COLO829 (cell line): ENCODE results near the gene HBM.
"Not testable (repeated sequence)": the region's sequence is repeated elsewhere in the genome, so short reads cannot be mapped to it uniquely, and the experiment has no call there.

ENCODE experiments used
- DNase-seq: peaks from one replicate; pipeline ENCODE4 v3.0.0; 2012; ENCODE audit warnings: low spot score

HBM gene

DNA sequence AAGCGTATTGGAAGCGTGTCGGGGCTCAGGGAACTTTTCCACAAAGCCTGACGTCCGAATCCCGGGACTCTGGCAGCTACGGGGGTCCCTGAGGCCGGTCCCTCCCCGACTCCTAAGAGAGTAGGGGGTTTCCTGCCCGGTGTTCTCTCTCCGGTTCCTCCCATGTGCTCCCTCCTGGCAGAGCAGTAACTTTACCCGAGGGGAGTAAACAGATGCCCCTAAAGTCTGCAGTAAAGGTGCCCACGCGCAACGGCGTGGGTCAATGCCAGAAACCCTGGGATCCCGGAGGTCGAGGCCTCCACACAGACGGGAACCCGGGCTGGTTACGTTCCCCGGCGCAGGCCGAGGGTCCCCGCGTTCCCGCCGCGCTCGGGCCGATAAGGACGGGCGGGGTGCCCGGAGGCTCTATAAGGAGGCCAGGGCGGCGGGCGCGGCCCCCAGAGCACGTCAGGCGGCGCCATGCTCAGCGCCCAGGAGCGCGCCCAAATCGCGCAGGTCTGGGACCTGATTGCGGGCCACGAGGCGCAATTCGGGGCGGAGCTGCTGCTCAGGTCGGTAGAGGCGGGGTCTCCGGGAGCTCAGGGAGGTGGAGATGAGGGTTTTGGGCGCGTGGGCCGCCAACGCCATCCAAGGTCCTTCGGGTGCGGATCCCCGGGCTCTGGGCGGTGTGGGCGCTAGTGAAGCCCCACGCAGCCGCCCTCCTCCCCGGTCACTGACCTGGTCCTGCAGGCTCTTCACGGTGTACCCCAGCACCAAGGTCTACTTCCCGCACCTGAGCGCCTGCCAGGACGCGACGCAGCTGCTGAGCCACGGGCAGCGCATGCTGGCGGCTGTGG, at the start of gene HBM:
TSS of gene HBM (plus strand) at position 440 of the 836 bp plus-strand sequence. CDS start at position 460, 20 bp downstream.
- no peak for DNase-seq

GRCh38 chr16:116015-116414, 49.8 kb upstream of the HBM start:
- no peak for DNase-seq

GRCh38 chr16:117379-118365, 48.1 kb upstream of the HBM start:
- DNase-seq = no peak

- no peak for DNase-seq
Observed at GRCh38 chr16:118857-119256, 46.9 kb upstream of the HBM start.

DNA sequence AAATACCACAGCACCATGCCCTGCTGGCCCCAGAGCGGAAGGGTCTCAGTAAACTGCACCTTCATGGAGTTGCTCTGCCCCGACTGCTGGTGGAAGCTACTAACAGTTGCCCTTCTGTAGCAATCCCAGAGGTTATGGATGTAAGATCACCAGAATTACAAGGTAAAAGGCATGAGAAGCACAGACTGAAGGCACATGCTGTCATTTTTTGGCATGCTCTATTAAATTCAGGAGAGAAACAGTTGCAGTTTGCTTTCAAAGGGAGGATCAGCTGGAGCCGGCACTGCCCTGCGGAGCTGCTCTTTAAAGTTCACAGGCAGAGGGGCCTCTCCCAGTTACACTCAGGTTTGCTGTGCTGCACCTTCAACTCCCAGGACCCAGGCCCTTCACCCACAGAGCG, 46.5 kb upstream of the HBM start:
- no peak for DNase-seq

GRCh38 chr16:119835-120491, 45.8 kb upstream of the HBM start:
- no peak for DNase-seq

DNA sequence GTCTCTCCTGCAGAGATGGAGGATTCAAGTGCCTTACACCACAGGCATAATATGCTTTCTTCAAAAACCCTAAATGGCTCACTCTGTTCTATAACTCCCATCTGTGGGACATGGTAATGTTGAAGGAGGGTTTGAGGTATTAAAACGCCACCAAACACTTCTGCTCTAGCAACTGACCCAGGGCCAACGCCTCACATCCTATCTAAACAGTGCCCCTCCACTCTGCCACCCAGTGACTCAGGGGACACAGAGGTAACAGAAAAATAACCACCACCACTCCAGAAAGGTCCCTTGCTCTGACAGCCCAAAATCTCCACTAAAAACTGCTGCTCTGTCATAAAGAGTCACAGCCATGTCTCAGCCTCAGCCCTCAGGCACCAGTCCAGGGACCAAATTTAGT, 45.0 kb upstream of the HBM start:
- no peak for DNase-seq

DNA sequence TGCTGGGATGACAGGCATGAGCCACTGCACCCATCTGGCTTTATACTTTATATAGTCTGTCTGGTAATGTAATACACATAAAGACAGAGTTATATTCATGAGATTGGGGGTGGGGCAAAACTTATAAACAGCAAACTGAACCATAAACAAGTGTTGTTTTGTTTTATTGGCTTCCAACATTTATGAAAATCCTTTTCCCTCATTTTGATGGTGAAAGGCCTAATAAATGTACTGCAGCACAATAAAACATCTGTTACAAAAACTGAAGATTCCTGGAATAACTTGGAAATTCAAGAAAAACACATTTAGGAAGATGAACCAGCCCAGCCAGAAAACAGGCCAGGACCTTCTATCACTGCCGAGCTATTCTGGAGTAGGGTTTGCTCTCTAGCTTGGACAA, 43.4 kb upstream of the HBM start:
- DNase-seq = peak; percentile 25

DNA sequence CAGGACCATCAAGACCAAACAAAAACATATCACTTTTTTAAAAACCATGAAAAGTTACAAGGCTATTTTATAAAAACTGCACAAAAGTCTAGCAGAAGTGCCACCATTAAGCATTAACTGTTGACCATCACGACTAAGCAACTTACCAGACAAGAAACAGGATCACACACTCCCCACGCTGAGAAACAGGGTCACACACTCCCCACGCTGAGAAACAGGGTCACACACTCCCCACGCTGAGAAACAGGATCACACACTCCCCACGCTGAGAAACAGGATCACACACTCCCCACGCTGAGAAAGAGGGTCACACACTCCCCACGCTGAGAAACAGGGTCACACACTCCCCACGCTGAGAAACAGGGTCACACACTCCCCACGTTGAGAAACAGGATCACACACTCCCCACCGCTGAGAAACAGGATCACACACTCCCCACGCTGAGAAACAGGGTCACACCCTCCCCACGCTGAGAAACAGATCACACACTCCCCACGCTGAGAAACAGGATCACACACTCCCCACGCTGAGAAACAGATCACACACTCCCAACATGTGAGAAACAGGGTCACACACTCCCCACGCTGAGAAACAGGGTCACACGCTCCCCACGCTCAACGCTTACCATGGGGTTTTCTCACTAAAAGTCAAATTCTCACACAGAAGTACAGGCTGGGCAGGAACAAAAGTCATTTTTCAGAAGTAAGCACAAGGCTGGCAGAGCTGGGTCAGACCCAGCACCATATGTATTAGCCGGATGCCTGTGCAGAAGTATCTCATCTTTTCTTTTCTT, 42.0 kb upstream of the HBM start:
- not testable (repeated sequence) for DNase-seq

- DNase-seq = no peak
Observed at GRCh38 chr16:125011-125410, 40.8 kb upstream of the HBM start.

DNA sequence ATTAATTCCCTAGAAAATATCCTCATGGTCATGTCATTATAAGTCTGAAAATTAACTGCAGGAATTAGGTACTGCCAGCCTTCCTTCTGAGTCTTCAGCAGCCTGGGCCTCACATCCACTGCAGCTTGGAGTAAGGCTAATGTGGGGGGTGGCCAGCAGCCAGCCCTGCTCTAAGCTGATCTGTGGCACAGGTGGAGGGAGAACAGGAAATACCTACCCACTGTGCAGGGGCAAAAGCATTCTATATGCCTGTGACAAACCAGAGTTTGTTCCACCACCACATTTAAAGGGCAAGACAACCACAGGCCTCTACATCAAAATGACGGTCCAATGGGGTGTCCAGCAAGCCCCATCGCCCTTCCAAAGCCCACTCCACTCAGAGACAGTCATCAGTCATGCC, 36.7 kb upstream of the HBM start:
- DNase-seq = no peak

DNA sequence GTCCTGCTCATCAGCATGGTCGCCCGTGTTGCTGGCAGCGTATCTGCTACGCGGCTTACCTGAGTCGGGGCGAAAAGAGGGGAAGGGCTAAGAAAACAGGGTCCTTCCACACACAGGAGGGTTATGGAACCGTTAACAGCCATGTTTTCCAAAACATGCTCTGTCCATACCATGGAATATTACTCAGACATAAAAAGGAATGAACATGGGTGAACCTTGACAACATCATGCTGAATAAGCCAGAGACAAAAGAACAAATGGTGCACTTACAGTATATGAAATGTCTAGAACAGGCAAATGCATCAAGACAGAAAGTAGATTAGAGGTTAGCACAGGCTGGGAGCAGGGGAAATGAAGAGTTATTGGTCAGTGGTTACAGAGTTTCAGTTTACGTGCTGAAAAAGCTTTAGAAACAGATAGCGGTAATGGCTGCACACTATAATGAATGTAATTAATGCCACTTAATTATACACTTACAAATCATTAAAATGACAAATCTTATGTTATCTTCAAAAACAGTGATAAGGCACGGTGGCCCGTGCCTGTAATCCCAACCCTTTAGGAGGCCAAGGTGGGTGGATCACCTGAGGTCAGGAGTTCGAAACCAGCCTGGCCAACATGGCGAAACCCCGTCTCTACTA, 35.1 kb upstream of the HBM start:
- no peak for DNase-seq

DNA sequence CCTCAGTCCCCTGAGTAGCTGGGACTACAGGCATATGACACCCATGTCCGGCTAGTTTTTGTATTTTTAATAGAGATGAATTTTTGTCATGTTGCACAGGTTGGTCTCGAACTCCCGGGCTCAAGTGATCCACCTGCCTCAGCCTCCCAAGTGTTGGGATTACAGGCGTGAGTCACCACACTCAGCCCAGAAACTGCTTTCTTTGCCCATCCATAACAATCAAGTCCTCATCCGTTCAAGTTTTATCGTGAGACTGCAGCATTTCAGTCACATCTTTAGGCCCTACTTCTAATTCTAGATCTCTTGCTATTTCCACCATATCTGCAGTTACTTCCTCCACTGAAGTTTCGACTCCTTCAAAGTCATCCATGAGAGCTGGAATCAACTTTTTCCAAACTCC, 33.7 kb upstream of the HBM start:
- no peak for DNase-seq

GRCh38 chr16:133716-134115, 32.1 kb upstream of the HBM start:
- DNase-seq = no peak

DNA sequence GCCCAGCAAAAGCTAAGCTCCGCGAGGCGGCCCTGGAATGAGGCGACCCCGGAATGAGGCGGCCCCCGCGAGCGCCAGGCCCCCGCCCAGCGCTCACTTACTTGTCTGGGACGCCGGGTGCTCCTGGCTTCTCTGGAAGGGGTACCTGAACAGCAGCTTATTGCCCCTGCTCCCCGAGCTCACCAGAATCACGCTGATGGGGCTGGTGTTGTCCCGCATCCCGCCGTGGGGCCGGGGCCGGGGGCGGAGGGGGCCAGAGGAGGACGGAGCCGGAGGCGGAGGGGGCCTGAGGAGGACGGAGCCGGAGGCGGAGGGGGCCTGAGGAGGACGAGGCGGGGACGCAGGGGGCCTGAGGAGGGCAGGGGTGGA, 27.7 kb upstream of the HBM start:
- DNase-seq = no peak

- no peak for DNase-seq
Observed at GRCh38 chr16:140175-140857, 25.5 kb upstream of the HBM start.

GRCh38 chr16:142405-142967, 23.3 kb upstream of the HBM start:
- DNase-seq = no peak

GRCh38 chr16:143047-143446, 22.7 kb upstream of the HBM start:
- no peak for DNase-seq

DNA sequence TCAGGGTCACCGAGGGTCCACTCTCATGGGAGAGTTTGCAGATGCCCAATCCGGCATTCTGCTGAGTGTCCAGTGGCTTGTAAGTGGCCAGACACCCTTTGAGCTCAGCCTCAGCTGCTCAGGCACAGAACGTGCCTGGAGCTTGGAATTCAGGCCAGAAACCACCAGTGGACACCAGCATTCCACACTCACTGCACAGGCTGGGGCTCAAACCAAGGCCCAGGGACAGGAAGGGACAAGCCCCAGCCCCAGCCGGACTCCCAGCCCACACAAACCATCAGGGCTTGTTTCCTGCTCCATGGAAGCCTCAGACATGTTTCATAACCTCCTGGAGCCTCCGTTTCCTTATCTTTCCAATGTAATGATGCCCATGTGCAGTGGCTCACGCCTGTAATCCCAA, 22.3 kb upstream of the HBM start:
- no peak for DNase-seq

DNA sequence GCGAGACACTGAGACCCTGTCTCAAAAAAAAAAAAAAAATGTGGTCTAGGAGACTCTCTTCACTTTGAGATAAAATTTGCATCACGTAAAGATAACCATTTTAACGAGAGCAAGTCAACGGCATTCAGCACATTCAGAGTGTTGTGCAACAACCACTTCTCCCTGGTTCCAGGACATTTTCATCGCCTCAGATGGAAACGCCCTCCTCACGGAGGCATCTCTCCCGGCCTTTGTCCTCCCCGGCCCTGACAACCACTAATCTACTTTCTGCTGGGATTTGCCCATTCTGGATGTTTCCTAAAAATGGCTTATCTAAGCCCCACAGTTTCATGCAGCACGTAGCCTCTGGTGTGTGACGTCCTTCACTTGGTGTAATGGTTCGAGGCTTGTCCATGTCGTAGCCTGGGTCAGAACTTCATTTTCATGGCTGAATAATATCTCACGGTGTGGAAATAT, 21.0 kb upstream of the HBM start:
- no peak for DNase-seq
